ENCODE measurements around the gene LRP1B.

GRCh38 chr2:140836826-140837225 lies 1294.0 kb downstream of the LRP1B start:
- TF ChIP-seq EGR1 (IDR thresholded peaks at IDR 0.05; ENCODE audit: borderline replicate concordance, low read depth, low read length) (no peak), POLR2A (IDR thresholded peaks at IDR 0.05; ENCODE audit: control extremely low read depth in 1 of 2, low read depth in 2 of 2, low read length in 2 of 2) (no peak), NRF1 (IDR thresholded peaks at IDR 0.05; ENCODE audit: low read depth, low read length) (no peak), EZH2 (IDR thresholded peaks at IDR 0.05; ENCODE audit: low read depth, low read length, severe bottlenecking) (no peak), MAFK (IDR thresholded peaks at IDR 0.05; ENCODE audit: low read depth, low read length) (no peak), CHD2 (IDR thresholded peaks at IDR 0.05; ENCODE audit: low read length) (no peak), JUND (IDR thresholded peaks at IDR 0.05; ENCODE audit: low read length) (no peak), JUN (IDR thresholded peaks at IDR 0.05; ENCODE audit: low read depth, low read length) (no peak), SP2 (IDR thresholded peaks at IDR 0.05; ENCODE audit: low read length) (no peak), POLR2AphosphoS5 (IDR thresholded peaks at IDR 0.05; ENCODE audit: low read depth, low read length) (no peak), CREB1 (IDR thresholded peaks at IDR 0.05) (no peak), FOSL1 (IDR thresholded peaks at IDR 0.05; ENCODE audit: insufficient read depth, low read depth, low read length) (no peak)
- TF ChIP-seq, protein P1, sequence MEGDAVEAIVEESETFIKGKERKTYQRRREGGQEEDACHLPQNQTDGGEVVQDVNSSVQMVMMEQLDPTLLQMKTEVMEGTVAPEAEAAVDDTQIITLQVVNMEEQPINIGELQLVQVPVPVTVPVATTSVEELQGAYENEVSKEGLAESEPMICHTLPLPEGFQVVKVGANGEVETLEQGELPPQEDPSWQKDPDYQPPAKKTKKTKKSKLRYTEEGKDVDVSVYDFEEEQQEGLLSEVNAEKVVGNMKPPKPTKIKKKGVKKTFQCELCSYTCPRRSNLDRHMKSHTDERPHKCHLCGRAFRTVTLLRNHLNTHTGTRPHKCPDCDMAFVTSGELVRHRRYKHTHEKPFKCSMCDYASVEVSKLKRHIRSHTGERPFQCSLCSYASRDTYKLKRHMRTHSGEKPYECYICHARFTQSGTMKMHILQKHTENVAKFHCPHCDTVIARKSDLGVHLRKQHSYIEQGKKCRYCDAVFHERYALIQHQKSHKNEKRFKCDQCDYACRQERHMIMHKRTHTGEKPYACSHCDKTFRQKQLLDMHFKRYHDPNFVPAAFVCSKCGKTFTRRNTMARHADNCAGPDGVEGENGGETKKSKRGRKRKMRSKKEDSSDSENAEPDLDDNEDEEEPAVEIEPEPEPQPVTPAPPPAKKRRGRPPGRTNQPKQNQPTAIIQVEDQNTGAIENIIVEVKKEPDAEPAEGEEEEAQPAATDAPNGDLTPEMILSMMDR (IDR thresholded peaks at IDR 0.05; ENCODE audit: control extremely low read depth in 1 of 3, insufficient read depth in 1 of 3, low read depth in 1 of 3, low read length in 3 of 3): no peak
- TF ChIP-seq, protein P2, sequence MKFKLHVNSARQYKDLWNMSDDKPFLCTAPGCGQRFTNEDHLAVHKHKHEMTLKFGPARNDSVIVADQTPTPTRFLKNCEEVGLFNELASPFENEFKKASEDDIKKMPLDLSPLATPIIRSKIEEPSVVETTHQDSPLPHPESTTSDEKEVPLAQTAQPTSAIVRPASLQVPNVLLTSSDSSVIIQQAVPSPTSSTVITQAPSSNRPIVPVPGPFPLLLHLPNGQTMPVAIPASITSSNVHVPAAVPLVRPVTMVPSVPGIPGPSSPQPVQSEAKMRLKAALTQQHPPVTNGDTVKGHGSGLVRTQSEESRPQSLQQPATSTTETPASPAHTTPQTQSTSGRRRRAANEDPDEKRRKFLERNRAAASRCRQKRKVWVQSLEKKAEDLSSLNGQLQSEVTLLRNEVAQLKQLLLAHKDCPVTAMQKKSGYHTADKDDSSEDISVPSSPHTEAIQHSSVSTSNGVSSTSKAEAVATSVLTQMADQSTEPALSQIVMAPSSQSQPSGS (IDR thresholded peaks at IDR 0.05; ENCODE audit: low read length): no peak

Measured in H1 (cell line).